DOHH2 (cell line): ENCODE results near the gene LRRC4C.

ENCODE experiments used
- EZH2phosphoT487 ChIP-seq: fragments of 200-600 bp; sonication (generic); IDR thresholded peaks from 2 replicates; pipeline ENCODE4 v1.6.1; 2017; ENCODE audit warnings: borderline replicate concordance, mild to moderate bottlenecking, antibody characterized with exemption, low read length, moderate library complexity, mixed read lengths
- TF ChIP-seq, protein P1 (sequence below): fragments of 200-600 bp; sonication (generic); IDR thresholded peaks from one replicate; pipeline ENCODE4 v1.5.1; 2014; ENCODE audit warnings: antibody characterized with exemption, mild to moderate bottlenecking, low read depth, low read length; ENCODE audit not compliant: poor library complexity, severe bottlenecking

DNA sequence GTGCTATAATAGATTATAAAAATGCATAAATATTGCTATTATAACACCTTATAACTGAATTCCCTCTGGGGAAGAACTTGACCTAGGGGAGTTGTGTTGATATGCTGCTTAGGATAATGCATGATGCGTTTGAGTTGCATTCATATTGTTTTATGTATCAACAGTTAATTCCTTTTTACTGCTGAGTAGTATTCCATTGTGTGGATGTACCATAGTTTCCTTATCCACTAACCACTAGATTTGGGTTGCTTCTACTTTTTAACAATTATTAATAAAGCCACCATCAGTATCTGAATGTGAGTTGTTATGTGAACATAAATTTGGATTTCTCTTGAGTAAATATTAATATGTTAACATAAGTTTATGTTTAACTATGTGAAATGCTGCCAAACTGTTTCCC is 19.7 kb upstream of the LRRC4C start:
- TF ChIP-seq, protein P1, sequence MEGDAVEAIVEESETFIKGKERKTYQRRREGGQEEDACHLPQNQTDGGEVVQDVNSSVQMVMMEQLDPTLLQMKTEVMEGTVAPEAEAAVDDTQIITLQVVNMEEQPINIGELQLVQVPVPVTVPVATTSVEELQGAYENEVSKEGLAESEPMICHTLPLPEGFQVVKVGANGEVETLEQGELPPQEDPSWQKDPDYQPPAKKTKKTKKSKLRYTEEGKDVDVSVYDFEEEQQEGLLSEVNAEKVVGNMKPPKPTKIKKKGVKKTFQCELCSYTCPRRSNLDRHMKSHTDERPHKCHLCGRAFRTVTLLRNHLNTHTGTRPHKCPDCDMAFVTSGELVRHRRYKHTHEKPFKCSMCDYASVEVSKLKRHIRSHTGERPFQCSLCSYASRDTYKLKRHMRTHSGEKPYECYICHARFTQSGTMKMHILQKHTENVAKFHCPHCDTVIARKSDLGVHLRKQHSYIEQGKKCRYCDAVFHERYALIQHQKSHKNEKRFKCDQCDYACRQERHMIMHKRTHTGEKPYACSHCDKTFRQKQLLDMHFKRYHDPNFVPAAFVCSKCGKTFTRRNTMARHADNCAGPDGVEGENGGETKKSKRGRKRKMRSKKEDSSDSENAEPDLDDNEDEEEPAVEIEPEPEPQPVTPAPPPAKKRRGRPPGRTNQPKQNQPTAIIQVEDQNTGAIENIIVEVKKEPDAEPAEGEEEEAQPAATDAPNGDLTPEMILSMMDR = no peak
- TF ChIP-seq EZH2phosphoT487 = no peak
